MM.1S (cell line): ENCODE results near the gene FOXI1.

Experiments
- DNase-seq: peaks from one replicate; pipeline ENCODE4 v3.0.0-alpha.2; 2015
- H2AFZ ChIP-seq: fragments of 300-600 bp; sonication (generic); 2 replicates; pipeline ENCODE4 v1.6.0; 2016; ENCODE audit warnings: antibody characterized with exemption, low read length
- H3F3A ChIP-seq: fragments of 300-600 bp; sonication (generic); 2 replicates; pipeline ENCODE4 v1.6.1; 2016; ENCODE audit warnings: mild to moderate bottlenecking, antibody characterized with exemption, low read length, moderate library complexity, mixed read lengths; ENCODE audit not compliant: insufficient read depth
- H3K27ac ChIP-seq: fragments of 300-600 bp; sonication (generic); 2 replicates; pipeline ENCODE4 v1.5.1; 2016; ENCODE audit warnings: mild to moderate bottlenecking, low read length
- H3K27me3 ChIP-seq: fragments of 300-600 bp; sonication (generic); replicated peaks from 2 replicates; pipeline ENCODE4 v1.6.0; 2016; ENCODE audit warnings: low read length; ENCODE audit not compliant: insufficient read depth
- H3K36me3 ChIP-seq: fragments of 300-600 bp; sonication (generic); replicated peaks from 2 replicates; pipeline ENCODE4 v1.6.1; 2016; ENCODE audit warnings: mild to moderate bottlenecking, low read length, mixed read lengths; ENCODE audit not compliant: insufficient read depth
- H3K4me1 ChIP-seq: fragments of 300-600 bp; sonication (generic); 2 replicates; pipeline ENCODE4 v1.6.1; 2016; ENCODE audit warnings: low read length, mixed read lengths
- H3K4me2 ChIP-seq: fragments of 300-600 bp; sonication (generic); 2 replicates; pipeline ENCODE4 v1.6.0; 2016; ENCODE audit warnings: low read depth, low read length
- H3K4me3 ChIP-seq: fragments of 300-600 bp; sonication (generic); 2 replicates; pipeline ENCODE4 v1.5.1; 2016; ENCODE audit warnings: low read length, mixed read lengths
- H3K79me2 ChIP-seq: fragments of 300-600 bp; sonication (generic); 2 replicates; pipeline ENCODE4 v1.6.1; 2016; ENCODE audit warnings: mixed run types, low read length, mixed read lengths
- H3K9ac ChIP-seq: fragments of 300-600 bp; sonication (generic); 2 replicates; pipeline ENCODE4 v1.6.1; 2016; ENCODE audit warnings: low read length, mixed read lengths
- H3K9me2 ChIP-seq: fragments of 300-600 bp; sonication (generic); replicated peaks from 2 replicates; pipeline ENCODE4 v1.6.1; 2016; ENCODE audit warnings: mild to moderate bottlenecking, low read length, mixed read lengths; ENCODE audit not compliant: insufficient read depth
- H3K9me3 ChIP-seq: fragments of 300-600 bp; sonication (generic); replicated peaks from 2 replicates; pipeline ENCODE4 v1.6.1; 2016; ENCODE audit warnings: mild to moderate bottlenecking, low read length, mixed read lengths; ENCODE audit not compliant: insufficient read depth
- H4K20me1 ChIP-seq: fragments of 300-600 bp; sonication (generic); 2 replicates; pipeline ENCODE4 v1.6.1; 2016; ENCODE audit warnings: mild to moderate bottlenecking, low read length, moderate library complexity, mixed read lengths; ENCODE audit not compliant: insufficient read depth
- EZH2 ChIP-seq: fragments of 300-600 bp; sonication (generic); optimal IDR thresholded peaks from 2 replicates; pipeline ENCODE3; 2017; ENCODE audit warnings: low read depth, mild to moderate bottlenecking, antibody characterized with exemption, low read length, mixed read lengths
- EZH2phosphoT487 ChIP-seq: fragments of 300-600 bp; sonication (generic); IDR thresholded peaks from 2 replicates; pipeline ENCODE4 v1.6.1; 2018; ENCODE audit warnings: antibody characterized with exemption, low read length
- TF ChIP-seq, protein P1 (sequence below): fragments of 300-600 bp; sonication (generic); IDR thresholded peaks from 2 replicates; pipeline ENCODE4 v1.5.1; 2016; ENCODE audit warnings: antibody characterized with exemption, low read length, mixed read lengths

Gene FOXI1

DNA sequence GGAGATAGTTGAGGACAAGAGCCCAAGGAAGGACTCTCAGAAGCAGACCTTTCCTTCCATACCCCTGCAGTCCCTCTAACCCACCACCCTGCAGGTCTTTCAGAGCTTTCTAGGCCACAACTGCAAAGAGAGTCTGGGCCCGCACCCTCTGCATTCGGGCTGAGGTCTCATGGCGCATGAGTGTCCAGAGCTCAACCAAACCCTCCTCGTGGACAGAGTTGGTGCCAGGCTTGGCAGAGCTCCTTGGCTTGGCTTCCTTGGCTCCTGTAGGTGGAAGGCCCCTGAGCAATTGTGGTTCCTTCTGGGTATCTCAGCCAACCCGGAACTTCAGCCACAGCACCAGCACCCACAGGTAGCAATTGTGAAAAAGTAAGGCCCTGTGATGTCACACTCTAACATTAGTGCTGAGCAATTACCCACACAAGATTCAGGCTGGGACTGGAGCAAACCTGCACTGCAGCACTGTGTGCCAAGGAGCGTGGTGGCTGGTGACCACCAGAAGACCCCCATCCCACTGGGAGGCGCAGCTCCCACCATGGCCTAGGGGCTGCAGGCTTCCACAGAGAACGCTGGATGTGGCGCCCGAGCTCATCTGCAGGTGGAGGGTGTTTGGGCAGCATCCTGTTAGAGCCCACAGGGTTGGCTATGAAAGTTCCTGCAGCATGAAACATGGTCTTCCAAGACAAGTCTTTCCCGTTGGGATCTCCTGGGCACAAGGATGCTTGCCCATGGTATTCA lies 38.8 kb downstream of the FOXI1 start:
- no peak overlapping the region for H3K27ac ChIP-seq
- no peak overlapping the region for H3K9ac ChIP-seq
- H3K4me3 ChIP-seq = no peak overlapping the region
- H3K27me3 ChIP-seq = no peaks in the 10 kb centered on the region
- no peak overlapping the region for H3K4me2 ChIP-seq
- no peaks in the 10 kb centered on the region for H3F3A ChIP-seq
- H3K4me1 ChIP-seq = no peaks in the 10 kb centered on the region
- TF ChIP-seq, protein P1, sequence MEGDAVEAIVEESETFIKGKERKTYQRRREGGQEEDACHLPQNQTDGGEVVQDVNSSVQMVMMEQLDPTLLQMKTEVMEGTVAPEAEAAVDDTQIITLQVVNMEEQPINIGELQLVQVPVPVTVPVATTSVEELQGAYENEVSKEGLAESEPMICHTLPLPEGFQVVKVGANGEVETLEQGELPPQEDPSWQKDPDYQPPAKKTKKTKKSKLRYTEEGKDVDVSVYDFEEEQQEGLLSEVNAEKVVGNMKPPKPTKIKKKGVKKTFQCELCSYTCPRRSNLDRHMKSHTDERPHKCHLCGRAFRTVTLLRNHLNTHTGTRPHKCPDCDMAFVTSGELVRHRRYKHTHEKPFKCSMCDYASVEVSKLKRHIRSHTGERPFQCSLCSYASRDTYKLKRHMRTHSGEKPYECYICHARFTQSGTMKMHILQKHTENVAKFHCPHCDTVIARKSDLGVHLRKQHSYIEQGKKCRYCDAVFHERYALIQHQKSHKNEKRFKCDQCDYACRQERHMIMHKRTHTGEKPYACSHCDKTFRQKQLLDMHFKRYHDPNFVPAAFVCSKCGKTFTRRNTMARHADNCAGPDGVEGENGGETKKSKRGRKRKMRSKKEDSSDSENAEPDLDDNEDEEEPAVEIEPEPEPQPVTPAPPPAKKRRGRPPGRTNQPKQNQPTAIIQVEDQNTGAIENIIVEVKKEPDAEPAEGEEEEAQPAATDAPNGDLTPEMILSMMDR = no peak
- TF ChIP-seq EZH2phosphoT487 (no peak), EZH2 (no peak)
- no peak overlapping the region for H2AFZ ChIP-seq
- H3K9me3 ChIP-seq = no peaks in the 10 kb centered on the region
- H3K79me2 ChIP-seq = no peaks in the 10 kb centered on the region
- H4K20me1 ChIP-seq = no peaks in the 10 kb centered on the region
- H3K36me3 ChIP-seq = no peaks in the 10 kb centered on the region
- DNase-seq = no peak
- no peaks in the 10 kb centered on the region for H3K9me2 ChIP-seq

DNA sequence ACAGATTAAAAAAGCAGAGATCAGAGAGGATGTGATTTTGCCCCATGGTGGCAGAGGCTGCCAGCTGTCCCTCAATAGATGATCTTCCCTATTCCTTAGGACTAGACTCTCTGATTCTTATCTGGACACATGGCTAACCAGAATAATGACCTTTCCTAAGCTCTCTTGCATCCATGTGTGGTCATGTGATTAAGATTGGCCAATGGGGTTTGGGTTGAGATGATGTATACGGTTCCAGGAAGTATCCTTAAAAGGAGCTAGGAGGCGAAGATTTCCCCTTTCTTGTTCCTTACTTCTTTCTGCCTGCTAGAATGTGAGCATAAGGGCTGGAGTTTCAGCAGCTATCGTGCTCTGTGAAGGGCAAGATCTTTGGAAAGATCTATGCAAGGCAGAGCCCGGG lies 39.8 kb downstream of the FOXI1 start:
- H3K27ac ChIP-seq = no peak overlapping the region
- no peaks in the 10 kb centered on the region for H3K27me3 ChIP-seq
- H2AFZ ChIP-seq = no peak overlapping the region
- H3F3A ChIP-seq = no peaks in the 10 kb centered on the region
- H3K36me3 ChIP-seq = no peaks in the 10 kb centered on the region
- no peak overlapping the region for H3K9ac ChIP-seq
- H3K4me3 ChIP-seq = no peak overlapping the region
- H3K9me2 ChIP-seq = no peaks in the 10 kb centered on the region
- no peaks in the 10 kb centered on the region for H3K79me2 ChIP-seq
- no peak for DNase-seq
- no peaks in the 10 kb centered on the region for H3K9me3 ChIP-seq
- H4K20me1 ChIP-seq = no peaks in the 10 kb centered on the region
- TF ChIP-seq, protein P1 = no peak
- no peak for TF ChIP-seq EZH2phosphoT487
- H3K4me2 ChIP-seq = no peak overlapping the region
- no peaks in the 10 kb centered on the region for H3K4me1 ChIP-seq

DNA sequence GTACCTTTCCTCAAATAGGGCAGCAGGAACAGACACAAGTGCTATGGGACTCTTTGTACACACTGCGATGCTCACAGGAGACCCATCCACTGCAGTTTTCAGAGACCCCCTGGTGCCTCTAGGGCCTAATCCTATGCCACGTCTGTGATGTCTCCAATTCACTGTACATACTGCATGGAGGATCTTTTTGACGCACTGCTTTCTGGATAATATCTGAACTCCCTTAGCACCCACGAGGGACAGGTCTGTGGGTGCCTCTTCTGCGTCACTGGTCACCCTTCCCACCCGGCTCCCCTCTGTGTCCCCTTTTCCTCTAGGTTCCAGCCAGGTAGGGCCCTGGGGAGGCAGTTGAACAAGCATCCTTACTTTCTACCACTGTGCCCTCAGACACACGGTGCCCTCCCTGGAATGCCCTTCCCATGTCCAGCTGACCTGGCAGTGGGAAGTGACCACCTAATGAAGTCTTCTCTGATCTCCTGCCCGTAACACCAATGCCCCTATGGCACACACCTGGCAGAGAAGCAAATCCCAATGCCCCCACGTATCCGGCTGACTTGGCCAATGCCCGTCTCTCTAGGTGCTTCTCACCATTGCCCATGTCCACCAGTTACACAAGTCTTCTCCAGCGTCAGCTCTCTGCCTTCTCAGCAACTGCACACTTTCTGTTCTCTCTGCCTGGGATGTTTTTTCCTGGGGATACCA lies 41.5 kb downstream of the FOXI1 start:
- no peaks in the 10 kb centered on the region; the same call in 1 of the 2 replicates for H3F3A ChIP-seq
- no peak overlapping the region for H3K27ac ChIP-seq
- H3K9me3 ChIP-seq = no peaks in the 10 kb centered on the region
- H3K4me1 ChIP-seq = no peaks in the 10 kb centered on the region
- H3K9me2 ChIP-seq = no peaks in the 10 kb centered on the region
- DNase-seq = no peak
- H3K79me2 ChIP-seq = no peaks in the 10 kb centered on the region
- no peaks in the 10 kb centered on the region for H3K36me3 ChIP-seq
- no peaks in the 10 kb centered on the region for H4K20me1 ChIP-seq
- H3K4me2 ChIP-seq = no peak overlapping the region
- no peaks in the 10 kb centered on the region for H3K27me3 ChIP-seq
- H3K4me3 ChIP-seq = no peak overlapping the region
- H2AFZ ChIP-seq = no peak overlapping the region
- no peak overlapping the region for H3K9ac ChIP-seq
- TF ChIP-seq EZH2phosphoT487 (no peak), EZH2 (no peak)
- TF ChIP-seq, protein P1 = no peak
